Activated CD8-positive, alpha-beta T cell treated with anti-CD3 and anti-CD28 coated beads for 36 hours (primary cell): ENCODE measurements around the gene LENEP. TPM values are rescaled to one million over a fixed set of nuclear protein-coding genes. Genes with fewer than 3 reads are reported as not detected.

Experiments
- ATAC-seq: fragments of 200-7000 bp; cut with Tn5 transposase; one replicate; pipeline ENCODE4 v1.10.0; 2021; ENCODE audit warnings: mild to moderate bottlenecking, moderate library complexity
- CTCF ChIA-PET: fragments of 350-600 bp; sonication (Branson Sonifier 250); formaldehyde crosslinking; loops from one replicate; lab custom pipeline; 2021; ENCODE audit warnings: antibody characterized with exemption; lab: Charles Lee
- POLR2A ChIA-PET: fragments of 350-600 bp; sonication (Branson Sonifier 250); formaldehyde crosslinking; loops from one replicate; lab custom pipeline; 2021; ENCODE audit warnings: antibody characterized with exemption; lab: Charles Lee
- DNase-seq: peaks from one replicate; pipeline ENCODE4 v3.0.0-alpha.2; 2020
- H3K27ac Mint-ChIP-seq: one replicate; pipeline ENCODE4 v1.8.0; 2021; ENCODE audit warnings: mild to moderate bottlenecking, mixed read lengths
- H3K27me3 Mint-ChIP-seq: one replicate; pipeline ENCODE4 v1.8.0; 2021; ENCODE audit warnings: mixed read lengths
- H3K36me3 Mint-ChIP-seq: one replicate; pipeline ENCODE4 v1.8.0; 2021; ENCODE audit warnings: low read depth, mixed read lengths
- H3K4me1 Mint-ChIP-seq: one replicate; pipeline ENCODE4 v1.8.0; 2021; ENCODE audit warnings: low read depth, mixed read lengths
- H3K4me3 Mint-ChIP-seq: one replicate; pipeline ENCODE4 v1.8.0; 2021; ENCODE audit warnings: mild to moderate bottlenecking, moderate library complexity, mixed read lengths
- H3K9me3 Mint-ChIP-seq: one replicate; pipeline ENCODE4 v1.8.0; 2021; ENCODE audit warnings: mixed read lengths
- intact Hi-C: fragments of 100-400 bp; cut with micrococcal nuclease; formaldehyde crosslinking; loops from one replicate; pipeline ENCODE4 v1.10.0; 2022
- total RNA-seq, 2 experiments: library from RNA; stranded (reverse); gene quantifications; one replicate each; pipeline ENCODE4 v1.2.3, GENCODE V29; 2021
- TF ChIP-seq, protein P1 (sequence below): fragments of 200-600 bp; IDR thresholded peaks from one replicate; pipeline ENCODE4 v1.8.0; 2022; ENCODE audit warnings: antibody characterized with exemption, mild to moderate bottlenecking

The LENEP gene
- total RNA-seq, 2 experiments from 2014 or later, result not detected

DNA sequence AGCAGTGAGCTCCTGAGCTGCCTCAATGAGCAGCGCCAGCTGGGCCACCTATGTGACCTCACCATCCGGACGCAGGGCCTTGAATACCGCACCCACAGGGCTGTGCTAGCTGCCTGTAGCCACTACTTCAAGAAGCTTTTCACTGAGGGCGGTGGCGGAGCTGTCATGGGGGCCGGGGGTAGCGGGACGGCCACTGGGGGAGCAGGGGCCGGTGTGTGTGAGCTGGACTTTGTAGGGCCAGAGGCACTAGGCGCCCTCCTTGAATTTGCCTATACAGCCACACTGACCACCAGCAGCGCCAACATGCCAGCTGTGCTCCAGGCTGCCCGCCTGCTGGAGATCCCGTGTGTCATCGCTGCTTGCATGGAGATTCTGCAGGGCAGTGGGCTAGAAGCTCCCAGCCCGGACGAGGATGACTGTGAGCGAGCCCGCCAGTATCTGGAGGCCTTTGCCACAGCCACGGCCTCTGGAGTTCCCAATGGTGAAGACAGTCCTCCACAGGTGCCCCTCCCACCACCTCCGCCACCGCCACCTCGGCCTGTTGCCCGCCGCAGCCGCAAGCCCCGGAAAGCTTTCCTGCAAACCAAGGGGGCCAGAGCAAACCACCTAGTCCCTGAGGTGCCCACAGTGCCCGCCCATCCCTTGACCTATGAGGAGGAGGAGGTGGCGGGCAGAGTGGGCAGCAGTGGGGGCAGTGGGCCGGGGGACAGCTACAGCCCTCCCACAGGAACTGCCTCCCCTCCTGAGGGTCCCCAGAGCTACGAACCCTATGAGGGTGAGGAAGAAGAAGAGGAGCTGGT, 21.5 kb downstream of the LENEP start:
- TF ChIP-seq, protein P1, sequence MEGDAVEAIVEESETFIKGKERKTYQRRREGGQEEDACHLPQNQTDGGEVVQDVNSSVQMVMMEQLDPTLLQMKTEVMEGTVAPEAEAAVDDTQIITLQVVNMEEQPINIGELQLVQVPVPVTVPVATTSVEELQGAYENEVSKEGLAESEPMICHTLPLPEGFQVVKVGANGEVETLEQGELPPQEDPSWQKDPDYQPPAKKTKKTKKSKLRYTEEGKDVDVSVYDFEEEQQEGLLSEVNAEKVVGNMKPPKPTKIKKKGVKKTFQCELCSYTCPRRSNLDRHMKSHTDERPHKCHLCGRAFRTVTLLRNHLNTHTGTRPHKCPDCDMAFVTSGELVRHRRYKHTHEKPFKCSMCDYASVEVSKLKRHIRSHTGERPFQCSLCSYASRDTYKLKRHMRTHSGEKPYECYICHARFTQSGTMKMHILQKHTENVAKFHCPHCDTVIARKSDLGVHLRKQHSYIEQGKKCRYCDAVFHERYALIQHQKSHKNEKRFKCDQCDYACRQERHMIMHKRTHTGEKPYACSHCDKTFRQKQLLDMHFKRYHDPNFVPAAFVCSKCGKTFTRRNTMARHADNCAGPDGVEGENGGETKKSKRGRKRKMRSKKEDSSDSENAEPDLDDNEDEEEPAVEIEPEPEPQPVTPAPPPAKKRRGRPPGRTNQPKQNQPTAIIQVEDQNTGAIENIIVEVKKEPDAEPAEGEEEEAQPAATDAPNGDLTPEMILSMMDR, result no peak
- no peak for ATAC-seq
- no peak overlapping the region for H3K4me3 Mint-ChIP-seq
- H3K36me3 Mint-ChIP-seq, result peaks cover 8% of the 10 kb centered on the region
- intact Hi-C loops, result loop anchor here (5.0 kb wide), 1 partner anchor 43 kb away; the partner anchor contains the start of genes CKS1B and SHC1
- H3K27me3 Mint-ChIP-seq, result peaks cover 2% of the 10 kb centered on the region
- H3K9me3 Mint-ChIP-seq, result no peaks in the 10 kb centered on the region
- ChIA-PET CTCF (interaction anchor here (1.2 to 7.6 kb wide), 8 partner anchors 15 to 70 kb away, joined by 4 to 77 read pairs (median 31); partner anchors contain the start of genes ADAM15, FLAD1, LENEP and PBXIP1), POLR2A (interaction anchor here (0.7 to 4.3 kb wide), 6 partner anchors 7 to 59 kb away, joined by 3 to 29 read pairs (median 8); partner anchors contain the start of genes CKS1B, FLAD1 and PBXIP1)
- H3K27ac Mint-ChIP-seq, result no peak overlapping the region
- no peak for DNase-seq
- peaks cover 69% of the 10 kb centered on the region for H3K4me1 Mint-ChIP-seq

DNA sequence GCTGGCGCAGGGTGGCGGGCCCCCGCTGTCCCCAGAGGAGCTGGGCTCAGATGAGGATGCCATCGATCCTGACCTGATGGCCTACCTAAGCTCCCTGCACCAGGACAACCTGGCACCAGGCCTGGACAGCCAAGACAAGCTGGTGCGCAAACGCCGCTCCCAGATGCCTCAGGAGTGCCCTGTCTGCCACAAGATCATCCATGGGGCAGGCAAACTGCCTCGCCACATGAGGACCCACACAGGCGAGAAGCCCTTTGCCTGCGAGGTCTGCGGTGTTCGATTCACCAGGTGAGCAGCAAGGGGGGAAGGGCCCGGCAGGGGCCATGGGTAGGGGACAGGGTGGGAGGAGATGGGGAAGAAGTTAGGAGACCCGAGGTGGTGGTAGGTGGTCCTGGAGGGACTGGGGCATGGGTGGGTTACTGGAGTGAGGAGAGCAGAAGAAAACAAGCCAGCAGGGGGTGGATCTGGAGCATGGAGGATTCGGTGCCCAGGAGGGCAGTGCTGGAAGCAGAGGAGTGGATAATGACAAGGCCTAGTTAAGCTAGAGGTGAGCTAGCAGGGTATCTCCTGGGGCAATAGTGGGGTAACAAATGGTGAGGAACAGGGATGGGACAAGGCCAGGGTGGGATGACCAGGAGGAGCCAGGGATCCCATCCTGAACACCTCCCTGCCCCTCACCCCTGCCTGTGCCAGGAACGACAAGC, 22.3 kb downstream of the LENEP start:
- ChIA-PET POLR2A (interaction anchor here (1.0 to 4.3 kb wide), 7 partner anchors 8 to 60 kb away, joined by 3 to 29 read pairs (median 10); partner anchors contain the start of genes CKS1B, FLAD1 and PBXIP1), CTCF (interaction anchor here (0.9 to 7.6 kb wide), 14 partner anchors 8 to 76 kb away, joined by 3 to 77 read pairs (median 14); partner anchors contain the start of genes ADAM15, FLAD1, LENEP and PBXIP1)
- TF ChIP-seq, protein P1, result no peak
- intact Hi-C loops, result loop anchor here (5.0 kb wide), 1 partner anchor 43 kb away; the partner anchor contains the start of genes CKS1B and SHC1
- H3K27me3 Mint-ChIP-seq, result peaks cover 2% of the 10 kb centered on the region
- H3K4me1 Mint-ChIP-seq, result peaks cover 62% of the 10 kb centered on the region
- DNase-seq, result no peak
- no peak for ATAC-seq
- H3K9me3 Mint-ChIP-seq, result no peaks in the 10 kb centered on the region
- no peak overlapping the region for H3K4me3 Mint-ChIP-seq
- H3K27ac Mint-ChIP-seq, result no peak overlapping the region
- H3K36me3 Mint-ChIP-seq, result peaks cover 8% of the 10 kb centered on the region

DNA sequence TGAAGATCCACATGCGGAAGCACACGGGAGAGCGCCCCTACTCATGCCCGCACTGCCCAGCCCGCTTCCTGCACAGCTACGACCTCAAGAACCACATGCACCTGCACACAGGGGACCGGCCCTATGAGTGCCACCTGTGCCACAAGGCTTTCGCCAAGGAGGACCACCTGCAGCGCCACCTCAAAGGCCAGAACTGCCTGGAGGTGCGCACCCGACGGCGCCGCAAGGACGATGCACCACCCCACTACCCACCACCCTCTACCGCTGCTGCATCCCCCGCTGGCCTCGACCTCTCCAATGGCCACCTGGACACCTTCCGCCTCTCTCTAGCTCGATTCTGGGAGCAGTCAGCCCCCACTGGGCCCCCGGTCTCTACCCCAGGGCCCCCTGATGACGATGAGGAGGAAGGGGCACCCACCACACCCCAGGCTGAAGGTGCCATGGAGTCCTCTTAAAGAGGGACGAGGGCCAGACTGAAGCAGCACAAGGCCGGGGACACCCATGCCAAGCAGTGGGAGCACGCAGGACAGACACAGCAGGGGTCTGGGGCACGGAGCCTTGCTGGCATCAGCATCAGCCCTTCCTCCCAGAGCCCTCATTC, 22.9 kb downstream of the LENEP start:
- no peak for DNase-seq
- Mint-ChIP-seq H3K27ac (no peak overlapping the region), H3K4me3 (no peak overlapping the region), H3K36me3 (peaks cover 8% of the 10 kb centered on the region), H3K9me3 (no peaks in the 10 kb centered on the region), H3K27me3 (peaks cover 2% of the 10 kb centered on the region), H3K4me1 (peaks cover 55% of the 10 kb centered on the region)
- TF ChIP-seq, protein P1, result no peak
- POLR2A ChIA-PET, result interaction anchor here (1.0 to 4.3 kb wide), 7 partner anchors 9 to 55 kb away, joined by 3 to 29 read pairs (median 10); partner anchors contain the start of genes CKS1B, FLAD1 and PYGO2
- CTCF ChIA-PET, result interaction anchor here (0.9 to 7.6 kb wide), 19 partner anchors 8 to 75 kb away, joined by 3 to 77 read pairs (median 8); partner anchors contain the start of genes ADAM15, FLAD1, LENEP and PBXIP1
- ATAC-seq, result no peak
- intact Hi-C loops, result loop anchor here (5.0 kb wide), 1 partner anchor 44 kb away; the partner anchor contains the start of genes CKS1B and SHC1

DNA sequence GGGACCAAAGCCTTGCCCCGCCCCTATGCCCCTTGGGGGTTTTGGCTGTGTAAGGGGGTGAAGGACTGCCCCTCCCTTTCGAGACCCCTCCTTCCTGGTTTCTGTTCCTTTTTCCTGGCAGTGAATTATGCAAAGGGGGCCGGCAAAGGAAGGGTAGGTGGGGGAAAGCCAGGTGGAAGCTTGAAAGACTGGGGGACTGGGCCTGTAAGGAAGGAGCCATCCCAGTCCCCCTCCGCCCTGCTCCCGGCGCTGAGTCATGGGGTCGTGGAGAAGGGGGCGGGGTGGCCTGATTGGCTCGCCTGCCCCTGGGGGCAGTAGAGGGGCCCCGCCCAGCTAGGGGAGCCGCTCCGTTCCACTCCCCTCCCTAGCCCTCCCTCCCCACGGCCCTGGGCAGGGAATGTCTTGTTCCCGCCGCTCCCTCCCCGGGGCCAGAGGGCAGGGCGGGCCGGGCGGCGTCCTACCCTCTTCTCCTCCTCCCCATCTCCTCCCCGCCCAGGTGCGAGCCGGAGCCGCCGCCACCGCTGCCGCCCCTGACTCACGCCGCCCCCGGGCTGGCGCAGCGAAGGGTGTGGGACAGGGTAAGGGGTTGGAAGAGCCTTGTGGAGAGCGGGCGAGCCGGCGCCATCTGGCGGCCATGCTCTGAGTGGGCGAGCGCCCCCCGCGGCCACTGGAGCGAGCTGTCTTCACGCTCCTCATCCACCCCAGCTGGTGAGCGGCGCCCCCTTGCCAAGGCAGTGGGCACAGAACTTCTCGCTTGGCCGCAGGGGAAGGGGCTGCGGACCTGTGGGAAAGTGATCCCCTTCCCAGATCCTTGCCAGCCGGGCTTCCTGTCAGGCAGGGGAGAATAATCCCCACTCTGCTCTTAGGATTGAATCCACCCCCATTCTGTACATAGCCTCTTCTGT, 23.9 kb downstream of the LENEP start:
- Mint-ChIP-seq H3K27ac (peak overlapping the region; percentile 60), H3K4me1 (peaks cover 51% of the 10 kb centered on the region), H3K27me3 (peaks cover 4% of the 10 kb centered on the region), H3K9me3 (no peaks in the 10 kb centered on the region), H3K36me3 (peaks cover 8% of the 10 kb centered on the region), H3K4me3 (peak overlapping the region; percentile 51)
- intact Hi-C loops, result loop anchor here (5.0 kb wide), 1 partner anchor 45 kb away; the partner anchor contains the start of genes CKS1B and SHC1
- ChIA-PET POLR2A (interaction anchor here (1.0 to 4.3 kb wide), 12 partner anchors 10 to 62 kb away, joined by 3 to 29 read pairs (median 5); partner anchors contain the start of genes ADAM15, CKS1B, FLAD1 and PYGO2), CTCF (interaction anchor here (0.5 to 7.6 kb wide), 45 partner anchors 9 to 134 kb away, joined by 3 to 77 read pairs (median 6); partner anchors contain the start of genes ADAM15, FLAD1, LENEP and PBXIP1)
- TF ChIP-seq, protein P1, result peak; percentile 97
- DNase-seq (peak; percentile 94), ATAC-seq (peak; percentile 93)
